Measurements from ENCODE around the gene ENKUR.

- TF ChIP-seq TCF12 (IDR thresholded peaks at IDR 0.05; ENCODE audit: low read depth) (no peak), TEAD4 (IDR thresholded peaks at IDR 0.05) (no peak), EGR1 (IDR thresholded peaks at IDR 0.05) (no peak), USF1 (IDR thresholded peaks at IDR 0.05) (no peak), EP300 (IDR thresholded peaks at IDR 0.05; ENCODE audit: borderline replicate concordance) (no peak), CREB1 (IDR thresholded peaks at IDR 0.05; ENCODE audit: low read depth) (no peak), FOXM1 (IDR thresholded peaks at IDR 0.05; ENCODE audit: borderline replicate concordance, low read depth) (no peak)
Measured at GRCh38 chr10:25056726-25057125, 40.8 kb upstream of the ENKUR start.
